ENCODE measurements around the gene GLIPR2. TPM values are rescaled to one million over a fixed set of nuclear protein-coding genes. Genes with fewer than 3 reads are reported as not detected.
"Not testable (repeated sequence)": the region's sequence is repeated elsewhere in the genome, so short reads cannot be mapped to it uniquely, and the experiment has no call there.

GLIPR2 gene
- total RNA-seq, 2 experiments from 2014 or later: 67.8 to 73.0 TPM

DNA sequence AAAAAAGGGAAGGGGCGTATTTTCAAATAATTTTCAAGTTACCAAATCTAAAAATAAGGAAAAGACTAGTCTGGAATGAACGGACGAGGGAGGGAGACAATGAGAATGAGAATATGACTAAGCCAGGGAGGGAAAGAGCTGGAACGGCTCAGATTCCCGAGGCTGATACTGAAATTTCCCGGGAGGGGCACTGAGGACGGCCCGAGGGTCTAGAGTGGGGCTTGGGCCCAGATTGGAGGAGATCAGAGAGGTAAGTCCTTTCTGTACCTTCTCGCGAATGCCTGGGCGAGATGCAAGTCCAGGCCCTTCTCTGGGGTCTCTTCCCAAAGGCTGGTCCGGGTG is 29.3 kb downstream of the GLIPR2 start:
- ChIA-PET CTCF (interaction anchor here (0.6 to 9.5 kb wide), 21 partner anchors 15 to 176 kb away, joined by 3 to 304 read pairs (median 8); partner anchors contain the start of genes CLTA and GLIPR2), POLR2A (interaction anchor here (1.4 kb wide), 1 partner anchor 29 kb away, joined by 6 read pairs; the partner anchor contains the start of gene GLIPR2)
- Mint-ChIP-seq H3K36me3 (ENCODE audit: low read depth) (peaks cover 14% of the 10 kb centered on the region), H3K4me3 (peak overlapping the region; percentile 72), H3K9me3 (ENCODE audit: insufficient read depth) (no peaks in the 10 kb centered on the region), H3K27me3 (ENCODE audit: low read depth) (peaks cover 14% of the 10 kb centered on the region), H3K27ac (no peak overlapping the region), H3K4me1 (ENCODE audit: low read depth) (peaks cover 19% of the 10 kb centered on the region)
- ATAC-seq (no peak), DNase-seq (no peak)

DNA sequence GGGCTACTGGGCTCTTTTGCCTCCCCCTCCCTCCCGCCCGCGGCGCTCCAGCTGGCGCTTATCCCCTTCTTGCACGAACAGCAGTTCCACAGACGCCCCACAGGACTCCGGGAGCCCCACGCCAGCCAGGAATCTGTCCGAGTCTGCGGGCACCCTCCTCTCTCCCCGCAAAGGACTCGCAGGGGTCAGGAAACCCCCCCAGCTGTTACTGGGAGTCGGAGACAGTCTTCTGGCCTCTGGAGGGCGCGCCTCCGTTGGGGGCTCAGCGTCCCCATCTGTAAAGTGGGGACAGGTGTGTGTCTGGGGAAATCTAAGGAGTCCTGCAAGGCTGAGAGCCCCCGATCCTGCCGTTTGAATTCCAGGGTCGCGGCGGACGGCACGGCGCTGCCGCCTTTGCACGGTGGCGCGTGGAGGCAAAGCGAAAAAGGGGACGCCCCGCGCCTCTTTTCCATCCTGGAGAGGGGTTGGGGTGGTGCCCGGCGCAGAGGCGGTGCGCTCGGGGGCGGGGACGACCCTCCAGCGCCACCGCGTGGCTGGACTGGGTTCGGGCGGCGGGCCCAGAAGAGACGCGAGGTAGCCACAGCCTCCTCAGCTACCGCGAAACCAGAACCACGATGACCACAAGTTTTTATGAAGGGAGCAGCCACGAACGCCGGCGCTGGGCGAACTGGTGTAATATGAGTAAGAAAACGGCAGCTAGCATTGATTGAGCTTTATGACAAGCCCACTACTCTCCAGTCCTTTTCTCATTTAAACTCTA is 29.8 kb downstream of the GLIPR2 start:
- peaks cover 10% of the 10 kb centered on the region for H3K36me3 Mint-ChIP-seq (ENCODE audit: low read depth)
- H3K4me3 Mint-ChIP-seq: peak overlapping the region; percentile 72
- ChIA-PET CTCF (interaction anchor here (0.6 to 9.5 kb wide), 35 partner anchors 7 to 271 kb away, joined by 3 to 304 read pairs (median 5); partner anchors contain the start of genes CLTA, GLIPR2 and OR2S2), POLR2A (interaction anchor here (1.0 to 1.4 kb wide), 2 partner anchors 17 to 30 kb away, joined by 3 to 6 read pairs; partner anchors contain the start of gene GLIPR2)
- peak overlapping the region; percentile 69 for H3K27ac Mint-ChIP-seq
- ATAC-seq: peak; percentile 98
- H3K27me3 Mint-ChIP-seq (ENCODE audit: low read depth): peaks cover 14% of the 10 kb centered on the region
- peak; percentile 88 for DNase-seq
- no peaks in the 10 kb centered on the region for H3K9me3 Mint-ChIP-seq (ENCODE audit: insufficient read depth)
- H3K4me1 Mint-ChIP-seq (ENCODE audit: low read depth): peaks cover 19% of the 10 kb centered on the region

DNA sequence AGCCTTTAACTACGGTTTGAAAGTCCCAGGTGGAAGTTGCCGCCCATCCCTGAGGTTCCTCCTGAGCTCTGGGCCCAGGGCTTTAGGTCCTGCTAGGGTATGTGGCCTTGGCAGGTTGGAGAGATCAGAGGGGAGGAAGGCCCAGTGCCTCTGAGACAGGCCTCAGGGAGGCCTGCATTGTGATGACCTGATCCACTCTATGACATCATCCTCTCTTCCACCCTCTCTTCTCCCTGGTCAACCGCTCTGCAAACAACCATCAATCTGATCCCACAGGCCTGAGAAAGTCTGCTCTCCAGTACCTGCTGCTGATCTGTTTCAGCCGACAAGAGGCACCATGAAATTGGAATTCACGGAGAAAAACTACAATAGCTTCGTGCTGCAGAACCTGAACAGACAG is 32.6 kb downstream of the GLIPR2 start, which contains the start of gene CCIN:
CCIN (plus strand) TSS at position 223 of the 400 bp plus-strand sequence; CDS start at position 338, 115 bp downstream.
- DNase-seq (no peak), ATAC-seq (no peak)
- H3K36me3 Mint-ChIP-seq (ENCODE audit: low read depth): no peaks in the 10 kb centered on the region
- ChIA-PET CTCF (interaction anchor here (1.5 to 9.5 kb wide), 4 partner anchors 17 to 160 kb away, joined by 3 to 304 read pairs (median 16); partner anchors contain the start of gene CLTA), POLR2A (interaction anchor here (2.0 kb wide), 1 partner anchor 22 kb away, joined by 8 read pairs; the partner anchor contains the start of gene CLTA)
- H3K9me3 Mint-ChIP-seq (ENCODE audit: insufficient read depth): no peaks in the 10 kb centered on the region
- H3K4me1 Mint-ChIP-seq (ENCODE audit: low read depth): peaks cover 20% of the 10 kb centered on the region
- no peak within 1 kb of the TSS for H3K4me3 Mint-ChIP-seq
- no peak within 1 kb of the TSS for H3K27ac Mint-ChIP-seq
- peaks cover 14% of the 10 kb centered on the region for H3K27me3 Mint-ChIP-seq (ENCODE audit: low read depth)

GRCh38 chr9:36169708-36170107 is 33.2 kb downstream of the GLIPR2 start:
- DNase-seq: no peak
- no peak overlapping the region for H3K4me3 Mint-ChIP-seq
- ATAC-seq: no peak
- CTCF ChIA-PET: interaction anchor here (1.3 to 9.5 kb wide), 4 partner anchors 18 to 160 kb away, joined by 3 to 304 read pairs (median 6); partner anchors contain the start of gene CLTA
- peaks cover 24% of the 10 kb centered on the region for H3K4me1 Mint-ChIP-seq (ENCODE audit: low read depth)
- no peaks in the 10 kb centered on the region for H3K9me3 Mint-ChIP-seq (ENCODE audit: insufficient read depth)
- no peak overlapping the region for H3K27ac Mint-ChIP-seq
- H3K27me3 Mint-ChIP-seq (ENCODE audit: low read depth): peaks cover 14% of the 10 kb centered on the region
- no peaks in the 10 kb centered on the region for H3K36me3 Mint-ChIP-seq (ENCODE audit: low read depth)
- POLR2A ChIA-PET: interaction anchor here (2.0 kb wide), 1 partner anchor 21 kb away, joined by 8 read pairs; the partner anchor contains the start of gene CLTA

- no peak for ATAC-seq
- H3K36me3 Mint-ChIP-seq (ENCODE audit: low read depth): no peaks in the 10 kb centered on the region
- POLR2A ChIA-PET: no interaction called here
Measured at GRCh38 chr9:36170531-36170930, 34.0 kb downstream of the GLIPR2 start.

DNA sequence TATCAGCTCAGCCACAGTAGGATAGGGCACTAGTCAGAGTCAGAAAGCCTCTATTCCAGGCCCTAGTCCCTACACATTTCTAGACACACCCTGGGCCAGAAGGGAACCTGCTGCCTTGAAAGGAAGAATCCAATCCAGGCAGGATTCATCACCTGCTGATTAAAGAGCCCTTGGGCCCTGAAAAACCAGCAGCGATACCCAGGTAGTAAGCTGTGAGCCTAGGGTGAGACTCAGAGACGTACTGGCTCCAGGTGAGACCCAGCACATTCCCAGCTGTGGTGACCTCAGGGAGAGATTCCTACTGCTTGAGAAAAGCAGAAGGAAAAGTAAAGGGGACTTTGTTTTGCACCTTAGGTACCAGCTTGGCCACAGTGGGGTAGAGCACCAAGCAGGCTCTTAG is 37.3 kb downstream of the GLIPR2 start:
- POLR2A ChIA-PET: no interaction called here
- no peak for ATAC-seq
- H3K9me3 Mint-ChIP-seq (ENCODE audit: insufficient read depth): no peaks in the 10 kb centered on the region
- no peak overlapping the region for H3K27ac Mint-ChIP-seq
- no peak for DNase-seq
- H3K4me1 Mint-ChIP-seq (ENCODE audit: low read depth): peaks cover 15% of the 10 kb centered on the region
- H3K36me3 Mint-ChIP-seq (ENCODE audit: low read depth): no peaks in the 10 kb centered on the region
- no peak overlapping the region for H3K4me3 Mint-ChIP-seq
- peaks cover 9% of the 10 kb centered on the region for H3K27me3 Mint-ChIP-seq (ENCODE audit: low read depth)
- CTCF ChIA-PET: interaction anchor here (0.7 to 2.4 kb wide), 4 partner anchors 16 to 72 kb away, joined by 4 to 9 read pairs (median 4); partner anchors contain the start of gene CLTA

More at GRCh38 chr9:36170531-36170930, 34.0 kb downstream of the GLIPR2 start:
- no peaks in the 10 kb centered on the region for H3K9me3 Mint-ChIP-seq (ENCODE audit: insufficient read depth)
- no peak overlapping the region for H3K27ac Mint-ChIP-seq
- CTCF ChIA-PET: interaction anchor here (1.3 to 9.5 kb wide), 2 partner anchors 20 to 68 kb away, joined by 5 to 304 read pairs; partner anchors contain the start of gene CLTA
- H3K27me3 Mint-ChIP-seq (ENCODE audit: low read depth): peaks cover 18% of the 10 kb centered on the region
- no peak for DNase-seq
- peaks cover 19% of the 10 kb centered on the region for H3K4me1 Mint-ChIP-seq (ENCODE audit: low read depth)
- H3K4me3 Mint-ChIP-seq: no peak overlapping the region

DNA sequence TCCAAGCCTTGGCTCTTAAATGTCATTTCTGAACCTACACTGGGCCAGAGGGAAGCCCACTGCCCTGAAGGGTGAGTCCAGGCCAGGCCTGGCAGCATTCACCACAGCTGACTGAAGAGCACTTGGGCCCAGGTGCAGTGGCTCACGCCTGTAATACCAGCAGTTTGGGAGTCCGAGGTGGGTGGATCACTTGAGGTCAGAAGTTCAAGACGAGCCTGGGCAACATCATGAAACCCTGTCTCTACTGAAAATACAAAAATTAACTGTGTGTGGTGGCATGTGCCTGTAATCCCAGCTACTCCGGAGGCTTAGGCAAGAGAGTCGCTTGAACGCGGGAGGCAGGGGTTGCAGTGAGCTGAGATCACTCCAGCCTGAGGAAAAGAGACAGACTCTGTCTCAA is 37.7 kb downstream of the GLIPR2 start:
- peaks cover 8% of the 10 kb centered on the region for H3K27me3 Mint-ChIP-seq (ENCODE audit: low read depth)
- no peak overlapping the region for H3K4me3 Mint-ChIP-seq
- no peak for DNase-seq
- ATAC-seq: no peak
- ChIA-PET CTCF (interaction anchor here (0.7 to 2.4 kb wide), 3 partner anchors 15 to 73 kb away, joined by 4 to 9 read pairs (median 4); no protein-coding TSS in a partner anchor), POLR2A (no interaction called here)
- peaks cover 19% of the 10 kb centered on the region for H3K4me1 Mint-ChIP-seq (ENCODE audit: low read depth)
- peaks cover 1% of the 10 kb centered on the region for H3K36me3 Mint-ChIP-seq (ENCODE audit: low read depth)
- H3K9me3 Mint-ChIP-seq (ENCODE audit: insufficient read depth): no peaks in the 10 kb centered on the region
- no peak overlapping the region for H3K27ac Mint-ChIP-seq

GRCh38 chr9:36174731-36175130 is 38.2 kb downstream of the GLIPR2 start:
- H3K4me3 Mint-ChIP-seq: no peak overlapping the region
- no peaks in the 10 kb centered on the region for H3K9me3 Mint-ChIP-seq (ENCODE audit: insufficient read depth)
- ChIA-PET CTCF (interaction anchor here (2.4 kb wide), 1 partner anchor 72 kb away, joined by 9 read pairs; no protein-coding TSS in a partner anchor), POLR2A (no interaction called here)
- ATAC-seq (no peak), DNase-seq (no peak)
- H3K4me1 Mint-ChIP-seq (ENCODE audit: low read depth): peaks cover 19% of the 10 kb centered on the region
- H3K27ac Mint-ChIP-seq: no peak overlapping the region
- peaks cover 1% of the 10 kb centered on the region for H3K36me3 Mint-ChIP-seq (ENCODE audit: low read depth)
- peaks cover 8% of the 10 kb centered on the region for H3K27me3 Mint-ChIP-seq (ENCODE audit: low read depth)

DNA sequence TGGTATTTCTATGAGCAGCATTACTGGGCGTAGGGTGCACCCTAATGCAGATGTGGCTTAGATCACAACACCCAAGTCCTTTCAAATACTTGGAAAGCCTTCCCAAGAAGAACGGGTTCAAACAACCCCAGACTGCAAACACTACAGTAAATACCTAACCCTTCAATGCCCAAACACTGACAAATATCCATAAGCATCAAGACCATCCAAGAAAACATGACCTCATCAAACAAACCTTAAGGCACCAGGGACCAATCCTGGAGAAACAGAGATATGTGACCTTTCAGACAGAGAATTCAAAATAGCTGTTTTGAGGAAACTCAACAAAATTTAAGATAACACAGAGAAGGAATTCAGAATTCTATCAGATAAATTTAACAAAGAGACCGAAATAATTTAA is 38.7 kb downstream of the GLIPR2 start:
- CTCF ChIA-PET: interaction anchor here (1.2 to 3.7 kb wide), 3 partner anchors 8 to 72 kb away, joined by 5 to 18 read pairs (median 9); partner anchors contain the start of gene CLTA
- H3K27ac Mint-ChIP-seq; H3K36me3 Mint-ChIP-seq (ENCODE audit: low read depth); H3K4me3 Mint-ChIP-seq; DNase-seq; ATAC-seq; H3K9me3 Mint-ChIP-seq (ENCODE audit: insufficient read depth); POLR2A ChIA-PET: not testable (repeated sequence)
- peaks cover 13% of the 10 kb centered on the region for H3K27me3 Mint-ChIP-seq (ENCODE audit: low read depth)
- H3K4me1 Mint-ChIP-seq (ENCODE audit: low read depth): peaks cover 19% of the 10 kb centered on the region

- POLR2A ChIA-PET; H3K36me3 Mint-ChIP-seq (ENCODE audit: low read depth); H3K4me3 Mint-ChIP-seq; H3K27ac Mint-ChIP-seq; H3K9me3 Mint-ChIP-seq (ENCODE audit: insufficient read depth); ATAC-seq; DNase-seq: not testable (repeated sequence)
- Mint-ChIP-seq H3K27me3 (ENCODE audit: low read depth) (peaks cover 17% of the 10 kb centered on the region), H3K4me1 (ENCODE audit: low read depth) (peaks cover 19% of the 10 kb centered on the region)
- CTCF ChIA-PET: interaction anchor here (1.2 to 3.7 kb wide), 2 partner anchors 10 to 14 kb away, joined by 5 to 18 read pairs; partner anchors contain the start of gene CLTA
Measured at GRCh38 chr9:36176496-36176895, 40.0 kb downstream of the GLIPR2 start.

DNA sequence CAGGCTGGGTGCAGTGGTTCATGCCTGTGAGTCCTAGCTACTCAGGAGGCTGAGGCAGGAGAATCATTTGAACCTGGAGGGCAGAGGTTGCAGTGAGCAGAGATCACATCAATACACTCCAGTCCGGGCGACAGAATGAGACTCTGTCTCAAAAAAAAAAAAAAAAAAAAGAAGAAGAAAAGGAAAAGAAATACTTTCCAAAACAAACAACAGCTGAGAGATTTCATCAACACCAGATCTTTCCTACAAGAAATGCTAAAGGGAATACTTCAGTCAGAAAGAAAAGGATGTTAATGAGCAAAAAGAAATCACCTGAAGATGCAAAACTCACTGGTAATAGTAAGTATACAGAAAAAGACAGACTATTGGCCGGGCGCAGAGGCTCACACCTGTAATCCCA is 41.0 kb downstream of the GLIPR2 start:
- ATAC-seq: no peak
- POLR2A ChIA-PET: interaction anchor here (0.7 kb wide), 1 partner anchor 151 kb away, joined by 4 read pairs; no protein-coding TSS in a partner anchor
- peaks cover 1% of the 10 kb centered on the region for H3K36me3 Mint-ChIP-seq (ENCODE audit: low read depth)
- CTCF ChIA-PET: interaction anchor here (1.0 to 3.7 kb wide), 2 partner anchors 10 to 13 kb away, joined by 3 to 18 read pairs; partner anchors contain the start of gene CLTA
- H3K27me3 Mint-ChIP-seq (ENCODE audit: low read depth): peaks cover 21% of the 10 kb centered on the region
- H3K9me3 Mint-ChIP-seq (ENCODE audit: insufficient read depth): no peaks in the 10 kb centered on the region
- DNase-seq: no peak
- no peak overlapping the region for H3K27ac Mint-ChIP-seq
- H3K4me3 Mint-ChIP-seq: no peak overlapping the region
- H3K4me1 Mint-ChIP-seq (ENCODE audit: low read depth): peaks cover 19% of the 10 kb centered on the region

All from activated CD8-positive, alpha-beta T cell treated with anti-CD3 and anti-CD28 coated beads, Interleukin-2, amount 10 ng/mL, durations not matched to agents 7 days and 5 days (primary cell).